LNCaP clone FGC (cell line): ENCODE data around the gene CHRNA7.

Source experiments
- DNase-seq: peaks from one replicate; pipeline ENCODE4 v3.0.0-alpha.2; 2011; ENCODE audit warnings: low read depth
- H3K4me3 ChIP-seq: 2 replicates; pipeline ENCODE4 v1.5.1; 2011; ENCODE audit warnings: mild to moderate bottlenecking, low read depth, low read length, control low read depth
- CTCF ChIP-seq: IDR thresholded peaks from 2 replicates; pipeline ENCODE4 v1.5.1; 2012; ENCODE audit warnings: mild to moderate bottlenecking; ENCODE audit not compliant: control insufficient read depth, insufficient read depth; ENCODE audit errors: extremely low read depth

The CHRNA7 gene

GRCh38 chr15:32029862-32030781 lies at the start of gene CHRNA7:
Gene CHRNA7, plus strand, starts transcription at chr15:32030515. Its CDS starts 80 bp downstream, at chr15:32030595.
- TF ChIP-seq CTCF = peak; percentile 38
- peak within 1 kb of the TSS; percentile 49 for H3K4me3 ChIP-seq
- no peak for DNase-seq

DNA sequence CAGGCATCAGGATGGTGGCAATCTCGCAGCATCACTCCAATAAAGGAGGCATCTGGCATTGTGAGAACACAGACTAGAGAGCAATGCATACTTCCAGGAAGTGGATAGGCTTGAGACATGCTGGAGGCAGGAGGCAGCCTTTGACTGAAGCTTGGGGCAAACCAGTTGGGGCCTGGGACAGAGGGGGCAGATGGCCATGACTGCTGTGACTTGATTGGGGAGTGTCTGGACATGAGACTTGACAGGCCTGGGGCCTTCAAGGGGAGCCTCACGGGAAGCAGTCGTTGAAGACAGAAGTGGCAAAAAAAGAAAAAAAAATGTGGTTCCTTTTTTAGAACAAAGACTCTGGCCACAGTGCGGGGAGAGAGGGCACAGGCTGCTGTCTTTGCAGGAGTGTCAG lies 44.7 kb upstream of the CHRNA7 start:
- no peak overlapping the region for H3K4me3 ChIP-seq
- TF ChIP-seq CTCF = no peak
- no peak for DNase-seq

- peak; percentile 65 for DNase-seq
- no peak overlapping the region for H3K4me3 ChIP-seq
- no peak for TF ChIP-seq CTCF
Observed at GRCh38 chr15:31993062-31993461, 37.3 kb upstream of the CHRNA7 start.

DNA sequence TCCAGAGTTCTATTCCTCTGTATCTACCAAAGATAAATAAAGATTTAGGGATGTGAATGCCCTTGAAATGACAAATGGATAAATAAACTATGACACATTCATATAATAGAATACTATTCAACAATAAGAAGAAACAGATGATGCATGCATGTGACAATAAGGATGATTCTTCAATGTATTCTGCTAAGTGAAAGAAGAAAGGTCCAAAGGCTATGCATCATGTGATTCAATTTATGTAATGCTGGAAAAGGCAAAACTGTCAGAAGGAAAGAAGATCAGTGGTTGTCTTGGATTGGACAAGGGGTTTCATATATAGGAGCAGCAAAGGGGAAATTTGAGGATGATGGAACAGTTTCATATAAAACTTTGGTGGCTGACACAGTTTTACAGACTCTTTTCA lies 32.6 kb upstream of the CHRNA7 start:
- no peak for TF ChIP-seq CTCF
- no peak for DNase-seq
- H3K4me3 ChIP-seq = no peak overlapping the region

GRCh38 chr15:32003558-32003957 lies 26.8 kb upstream of the CHRNA7 start:
- no peak for DNase-seq
- TF ChIP-seq CTCF = no peak
- no peak overlapping the region for H3K4me3 ChIP-seq

DNA sequence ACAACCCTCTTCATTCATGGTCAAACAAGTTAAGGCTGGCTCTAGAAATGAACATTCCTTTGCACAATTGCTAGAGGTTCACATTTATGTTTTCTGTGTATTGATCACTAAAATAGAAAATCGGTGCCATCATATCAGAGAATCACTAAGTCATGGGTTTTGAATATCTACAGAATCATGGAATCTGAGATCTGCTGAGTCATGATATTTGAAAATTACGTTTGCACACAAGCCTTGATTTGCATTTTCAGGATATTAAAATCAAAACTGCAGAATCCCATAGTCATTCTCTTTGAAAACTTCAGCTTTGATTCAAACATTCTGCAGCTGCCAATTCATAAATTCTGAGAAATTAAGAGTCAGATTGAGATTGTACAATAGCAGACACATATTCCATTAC lies 26.1 kb upstream of the CHRNA7 start:
- TF ChIP-seq CTCF = no peak
- no peak for DNase-seq
- H3K4me3 ChIP-seq = no peak overlapping the region
